GM12878 (cell line): ENCODE results near the gene ANP32E.

Experiments used
- BACH1 ChIP-seq: fragments of 450-650 bp; IDR thresholded peaks from 2 replicates; pipeline ENCODE4 v1.6.1; 2017; ENCODE audit warnings: mild to moderate bottlenecking, borderline replicate concordance
- MAX ChIP-seq: IDR thresholded peaks from 2 replicates; pipeline ENCODE4 v1.6.1; 2012; ENCODE audit warnings: low read depth, low read length, improper control_type of control experiment
- TF ChIP-seq, protein P1 (sequence below): fragments of 150-350 bp; IDR thresholded peaks from 2 replicates; pipeline ENCODE4 v1.6.1; 2014; ENCODE audit warnings: mild to moderate bottlenecking, low read depth, low read length
- TF ChIP-seq, protein P2 (sequence below): IDR thresholded peaks from 2 replicates; pipeline ENCODE4 v1.6.1; 2012; ENCODE audit warnings: low read depth, low read length, improper control_type of control experiment
- TF ChIP-seq, protein P3 (sequence below), 3 experiments: IDR thresholded peaks in 2 of 3; conservative IDR thresholded peaks in 1 of 3; 2 replicates each; pipeline ENCODE4 v1.5.1; 2011; ENCODE audit warnings: low read depth in 3 of 3, low read length in 3 of 3, mild to moderate bottlenecking in 3 of 3, control low read depth in 2 of 3, moderate library complexity in 2 of 3, inconsistent platforms in 1 of 3, mixed read lengths in 1 of 3; ENCODE audit not compliant: control insufficient read depth in 2 of 3, insufficient read depth in 1 of 3; ENCODE audit errors: extremely low read depth in 1 of 3
- TF ChIP-seq, protein P4 (sequence below): IDR thresholded peaks from 2 replicates; pipeline ENCODE4 v1.6.1; 2011; ENCODE audit warnings: low read depth, low read length, improper control_type of control experiment, borderline replicate concordance

DNA sequence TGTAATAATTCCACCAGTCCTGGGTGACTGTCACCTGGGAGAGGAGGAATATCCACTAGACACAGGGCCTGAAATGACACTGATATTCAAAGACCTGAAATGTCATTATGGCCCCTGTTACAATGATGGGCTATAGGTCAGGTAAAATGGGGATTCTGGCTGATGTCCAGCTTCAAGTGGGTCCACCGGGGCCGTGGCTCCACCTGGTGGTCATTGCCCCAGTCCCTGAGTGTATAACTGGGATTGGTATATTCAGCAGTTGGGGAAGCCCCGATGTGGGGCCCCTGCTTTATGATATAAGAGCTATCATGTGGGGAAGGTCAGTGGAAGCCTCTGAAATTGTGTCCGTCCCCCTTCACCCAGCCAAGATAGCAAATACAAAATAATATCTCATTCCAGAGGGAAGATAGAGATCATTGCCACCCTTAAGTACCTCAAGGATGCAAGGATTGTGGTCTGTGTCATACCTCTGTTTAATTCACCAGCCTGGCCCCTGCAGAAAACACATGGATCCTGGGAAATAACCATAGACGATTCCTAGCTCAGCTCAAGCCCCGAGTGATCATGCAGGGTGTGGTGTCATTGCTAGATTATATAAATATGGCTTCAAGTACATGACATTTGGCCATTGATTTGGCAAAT, 66.8 kb downstream of the ANP32E start:
- TF ChIP-seq, protein P1, sequence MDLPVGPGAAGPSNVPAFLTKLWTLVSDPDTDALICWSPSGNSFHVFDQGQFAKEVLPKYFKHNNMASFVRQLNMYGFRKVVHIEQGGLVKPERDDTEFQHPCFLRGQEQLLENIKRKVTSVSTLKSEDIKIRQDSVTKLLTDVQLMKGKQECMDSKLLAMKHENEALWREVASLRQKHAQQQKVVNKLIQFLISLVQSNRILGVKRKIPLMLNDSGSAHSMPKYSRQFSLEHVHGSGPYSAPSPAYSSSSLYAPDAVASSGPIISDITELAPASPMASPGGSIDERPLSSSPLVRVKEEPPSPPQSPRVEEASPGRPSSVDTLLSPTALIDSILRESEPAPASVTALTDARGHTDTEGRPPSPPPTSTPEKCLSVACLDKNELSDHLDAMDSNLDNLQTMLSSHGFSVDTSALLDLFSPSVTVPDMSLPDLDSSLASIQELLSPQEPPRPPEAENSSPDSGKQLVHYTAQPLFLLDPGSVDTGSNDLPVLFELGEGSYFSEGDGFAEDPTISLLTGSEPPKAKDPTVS, result no peak
- no peak for TF ChIP-seq BACH1
- TF ChIP-seq, protein P2, sequence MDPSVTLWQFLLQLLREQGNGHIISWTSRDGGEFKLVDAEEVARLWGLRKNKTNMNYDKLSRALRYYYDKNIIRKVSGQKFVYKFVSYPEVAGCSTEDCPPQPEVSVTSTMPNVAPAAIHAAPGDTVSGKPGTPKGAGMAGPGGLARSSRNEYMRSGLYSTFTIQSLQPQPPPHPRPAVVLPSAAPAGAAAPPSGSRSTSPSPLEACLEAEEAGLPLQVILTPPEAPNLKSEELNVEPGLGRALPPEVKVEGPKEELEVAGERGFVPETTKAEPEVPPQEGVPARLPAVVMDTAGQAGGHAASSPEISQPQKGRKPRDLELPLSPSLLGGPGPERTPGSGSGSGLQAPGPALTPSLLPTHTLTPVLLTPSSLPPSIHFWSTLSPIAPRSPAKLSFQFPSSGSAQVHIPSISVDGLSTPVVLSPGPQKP, result no peak
- TF ChIP-seq, protein P3, sequence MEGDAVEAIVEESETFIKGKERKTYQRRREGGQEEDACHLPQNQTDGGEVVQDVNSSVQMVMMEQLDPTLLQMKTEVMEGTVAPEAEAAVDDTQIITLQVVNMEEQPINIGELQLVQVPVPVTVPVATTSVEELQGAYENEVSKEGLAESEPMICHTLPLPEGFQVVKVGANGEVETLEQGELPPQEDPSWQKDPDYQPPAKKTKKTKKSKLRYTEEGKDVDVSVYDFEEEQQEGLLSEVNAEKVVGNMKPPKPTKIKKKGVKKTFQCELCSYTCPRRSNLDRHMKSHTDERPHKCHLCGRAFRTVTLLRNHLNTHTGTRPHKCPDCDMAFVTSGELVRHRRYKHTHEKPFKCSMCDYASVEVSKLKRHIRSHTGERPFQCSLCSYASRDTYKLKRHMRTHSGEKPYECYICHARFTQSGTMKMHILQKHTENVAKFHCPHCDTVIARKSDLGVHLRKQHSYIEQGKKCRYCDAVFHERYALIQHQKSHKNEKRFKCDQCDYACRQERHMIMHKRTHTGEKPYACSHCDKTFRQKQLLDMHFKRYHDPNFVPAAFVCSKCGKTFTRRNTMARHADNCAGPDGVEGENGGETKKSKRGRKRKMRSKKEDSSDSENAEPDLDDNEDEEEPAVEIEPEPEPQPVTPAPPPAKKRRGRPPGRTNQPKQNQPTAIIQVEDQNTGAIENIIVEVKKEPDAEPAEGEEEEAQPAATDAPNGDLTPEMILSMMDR (IDR thresholded peaks at IDR 0.05 in 2 of 3, conservative IDR thresholded peaks at IDR 0.05 in 1 of 3; ENCODE audit: control insufficient read depth in 2 of 3, extremely low read depth in 1 of 3, insufficient read depth in 1 of 3, low read depth in 3 of 3, low read length in 3 of 3), result peak; percentile 77 to 88 (median 87)
- TF ChIP-seq, protein P4, sequence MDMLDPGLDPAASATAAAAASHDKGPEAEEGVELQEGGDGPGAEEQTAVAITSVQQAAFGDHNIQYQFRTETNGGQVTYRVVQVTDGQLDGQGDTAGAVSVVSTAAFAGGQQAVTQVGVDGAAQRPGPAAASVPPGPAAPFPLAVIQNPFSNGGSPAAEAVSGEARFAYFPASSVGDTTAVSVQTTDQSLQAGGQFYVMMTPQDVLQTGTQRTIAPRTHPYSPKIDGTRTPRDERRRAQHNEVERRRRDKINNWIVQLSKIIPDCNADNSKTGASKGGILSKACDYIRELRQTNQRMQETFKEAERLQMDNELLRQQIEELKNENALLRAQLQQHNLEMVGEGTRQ, result no peak
- TF ChIP-seq MAX, result no peak
